SK-N-SH treated with all-trans-retinoic acid at 6 μM for 48 hours (cell line): ENCODE measurements around the gene PADI2.

Experiments used
- BACH2 ChIP-seq: fragments of 250-450 bp; sonication (Bioruptor Pico); IDR thresholded peaks from 2 replicates; pipeline ENCODE4 v1.9.0; 2021; ENCODE audit warnings: mild to moderate bottlenecking, borderline replicate concordance
- CSRNP3 ChIP-seq: fragments of 250-450 bp; sonication (Bioruptor Pico); IDR thresholded peaks from 2 replicates; pipeline ENCODE4 v1.5.1; 2021; ENCODE audit warnings: mild to moderate bottlenecking, moderate library complexity
- GLIS3 ChIP-seq: fragments of 250-450 bp; sonication (Bioruptor Pico); IDR thresholded peaks from 2 replicates; pipeline ENCODE4 v1.5.0; 2020; ENCODE audit warnings: mild to moderate bottlenecking, moderate library complexity
- OSR1 ChIP-seq: fragments of 250-450 bp; sonication (Bioruptor Pico); IDR thresholded peaks from 2 replicates; pipeline ENCODE4 v1.8.0; 2022; ENCODE audit warnings: moderate library complexity, mild to moderate bottlenecking, inconsistent platforms
- SNAI2 ChIP-seq: fragments of 250-450 bp; sonication (Bioruptor Pico); IDR thresholded peaks from 2 replicates; pipeline ENCODE4 v1.5.0; 2020; ENCODE audit warnings: mild to moderate bottlenecking, moderate library complexity
- ZFP3 ChIP-seq: fragments of 250-450 bp; sonication (Bioruptor Pico); IDR thresholded peaks from 2 replicates; pipeline ENCODE4 v1.5.0; 2020; ENCODE audit warnings: mild to moderate bottlenecking, moderate library complexity
- ZFP30 ChIP-seq: fragments of 450-650 bp; formaldehyde crosslinking; IDR thresholded peaks from 2 replicates; pipeline ENCODE4 v1.5.0; 2022; ENCODE audit warnings: mild to moderate bottlenecking, moderate library complexity
- ZNF565 ChIP-seq: fragments of 450-650 bp; formaldehyde crosslinking; conservative IDR thresholded peaks from 2 replicates; pipeline ENCODE4 v1.5.0; 2020; ENCODE audit warnings: low read depth, mild to moderate bottlenecking, moderate library complexity
- TF ChIP-seq, protein P1 (sequence below): fragments of 250-450 bp; sonication (Bioruptor Pico); IDR thresholded peaks from 2 replicates; pipeline ENCODE4 v1.8.0; 2021; ENCODE audit warnings: low read depth, mild to moderate bottlenecking, moderate library complexity, borderline replicate concordance
- TF ChIP-seq, protein P2 (sequence below): fragments of 250-450 bp; sonication (Bioruptor Pico); IDR thresholded peaks from 2 replicates; pipeline ENCODE4 v1.8.0; 2020; ENCODE audit warnings: mild to moderate bottlenecking, moderate library complexity, borderline replicate concordance
- TF ChIP-seq, protein P3 (sequence below): fragments of 250-450 bp; sonication (Bioruptor Pico); IDR thresholded peaks from 2 replicates; pipeline ENCODE4 v1.5.1; 2020; ENCODE audit warnings: low read depth, mild to moderate bottlenecking, moderate library complexity

GRCh38 chr1:17078991-17079868 is 40.0 kb downstream of the PADI2 start:
- TF ChIP-seq, protein P1, sequence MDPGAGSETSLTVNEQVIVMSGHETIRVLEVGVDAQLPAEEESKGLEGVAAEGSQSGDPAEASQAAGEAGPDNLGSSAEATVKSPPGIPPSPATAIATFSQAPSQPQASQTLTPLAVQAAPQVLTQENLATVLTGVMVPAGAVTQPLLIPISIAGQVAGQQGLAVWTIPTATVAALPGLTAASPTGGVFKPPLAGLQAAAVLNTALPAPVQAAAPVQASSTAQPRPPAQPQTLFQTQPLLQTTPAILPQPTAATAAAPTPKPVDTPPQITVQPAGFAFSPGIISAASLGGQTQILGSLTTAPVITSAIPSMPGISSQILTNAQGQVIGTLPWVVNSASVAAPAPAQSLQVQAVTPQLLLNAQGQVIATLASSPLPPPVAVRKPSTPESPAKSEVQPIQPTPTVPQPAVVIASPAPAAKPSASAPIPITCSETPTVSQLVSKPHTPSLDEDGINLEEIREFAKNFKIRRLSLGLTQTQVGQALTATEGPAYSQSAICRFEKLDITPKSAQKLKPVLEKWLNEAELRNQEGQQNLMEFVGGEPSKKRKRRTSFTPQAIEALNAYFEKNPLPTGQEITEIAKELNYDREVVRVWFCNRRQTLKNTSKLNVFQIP (CRISPR knock-in tag): no peak
- TF ChIP-seq GLIS3 (no peak), OSR1 (CRISPR knock-in tag) (no peak), ZNF565 (CRISPR knock-in tag) (no peak), ZFP3 (CRISPR knock-in tag) (no peak), CSRNP3 (no peak), BACH2 (no peak), SNAI2 (no peak), ZFP30 (CRISPR knock-in tag) (no peak)
- TF ChIP-seq, protein P2, sequence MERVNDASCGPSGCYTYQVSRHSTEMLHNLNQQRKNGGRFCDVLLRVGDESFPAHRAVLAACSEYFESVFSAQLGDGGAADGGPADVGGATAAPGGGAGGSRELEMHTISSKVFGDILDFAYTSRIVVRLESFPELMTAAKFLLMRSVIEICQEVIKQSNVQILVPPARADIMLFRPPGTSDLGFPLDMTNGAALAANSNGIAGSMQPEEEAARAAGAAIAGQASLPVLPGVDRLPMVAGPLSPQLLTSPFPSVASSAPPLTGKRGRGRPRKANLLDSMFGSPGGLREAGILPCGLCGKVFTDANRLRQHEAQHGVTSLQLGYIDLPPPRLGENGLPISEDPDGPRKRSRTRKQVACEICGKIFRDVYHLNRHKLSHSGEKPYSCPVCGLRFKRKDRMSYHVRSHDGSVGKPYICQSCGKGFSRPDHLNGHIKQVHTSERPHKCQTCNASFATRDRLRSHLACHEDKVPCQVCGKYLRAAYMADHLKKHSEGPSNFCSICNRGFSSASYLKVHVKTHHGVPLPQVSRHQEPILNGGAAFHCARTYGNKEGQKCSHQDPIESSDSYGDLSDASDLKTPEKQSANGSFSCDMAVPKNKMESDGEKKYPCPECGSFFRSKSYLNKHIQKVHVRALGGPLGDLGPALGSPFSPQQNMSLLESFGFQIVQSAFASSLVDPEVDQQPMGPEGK (CRISPR knock-in tag): no peak
- TF ChIP-seq, protein P3, sequence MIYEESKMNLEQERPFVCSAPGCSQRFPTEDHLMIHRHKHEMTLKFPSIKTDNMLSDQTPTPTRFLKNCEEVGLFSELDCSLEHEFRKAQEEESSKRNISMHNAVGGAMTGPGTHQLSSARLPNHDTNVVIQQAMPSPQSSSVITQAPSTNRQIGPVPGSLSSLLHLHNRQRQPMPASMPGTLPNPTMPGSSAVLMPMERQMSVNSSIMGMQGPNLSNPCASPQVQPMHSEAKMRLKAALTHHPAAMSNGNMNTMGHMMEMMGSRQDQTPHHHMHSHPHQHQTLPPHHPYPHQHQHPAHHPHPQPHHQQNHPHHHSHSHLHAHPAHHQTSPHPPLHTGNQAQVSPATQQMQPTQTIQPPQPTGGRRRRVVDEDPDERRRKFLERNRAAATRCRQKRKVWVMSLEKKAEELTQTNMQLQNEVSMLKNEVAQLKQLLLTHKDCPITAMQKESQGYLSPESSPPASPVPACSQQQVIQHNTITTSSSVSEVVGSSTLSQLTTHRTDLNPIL (CRISPR knock-in tag): no peak
